ENCODE results near the gene TM4SF5.

The TM4SF5 gene

GRCh38 chr17:4806456-4806776, 34.7 kb downstream of the TM4SF5 start:
- H3K4me1 ChIP-seq (ENCODE audit: control insufficient read depth in 1 of 2, insufficient read depth in 1 of 2, low read depth in 1 of 2, low read length in 1 of 2): peaks cover 9 to 10% of the 10 kb centered on the region in 2 experiments

DNA sequence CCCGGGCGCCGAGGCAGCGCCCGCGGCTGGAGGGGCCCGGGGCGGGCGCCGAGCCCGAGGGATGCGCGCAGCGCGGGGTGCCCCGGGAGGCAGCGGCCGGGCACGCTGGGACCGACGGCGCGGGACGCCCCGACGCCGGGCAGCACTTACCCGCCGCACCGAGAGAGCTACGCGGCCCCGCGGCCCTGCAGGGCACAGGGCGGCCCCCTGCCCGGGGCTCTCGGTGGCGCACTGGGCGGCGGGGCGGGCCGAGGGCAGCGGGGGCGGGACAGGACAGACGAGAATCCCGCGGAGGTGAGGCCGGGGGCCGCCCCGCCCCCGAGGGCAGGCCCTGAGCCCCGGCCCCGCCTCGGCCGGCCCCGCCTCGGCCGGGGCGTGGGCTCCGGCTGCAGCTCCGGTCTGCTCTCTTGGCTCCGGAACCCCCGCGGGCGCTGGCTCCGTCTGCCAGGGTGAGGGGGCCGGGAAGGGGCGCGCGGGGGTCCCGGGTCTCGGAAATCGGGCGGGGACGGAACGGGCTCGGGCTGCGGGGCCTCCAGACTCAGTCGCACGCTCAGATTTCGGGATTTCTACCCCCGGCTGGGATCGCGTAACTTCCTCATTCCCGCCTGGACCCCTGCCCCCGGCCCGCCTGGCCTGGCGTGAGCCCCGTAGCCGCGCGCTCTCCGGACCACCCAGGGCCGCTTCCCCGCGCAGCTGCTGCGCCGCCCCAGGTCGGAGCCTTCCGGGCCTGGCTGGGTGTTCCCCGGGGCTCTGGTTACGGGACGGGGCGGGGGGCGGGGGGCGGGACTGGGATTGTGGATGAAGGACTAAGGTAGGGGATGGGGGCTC, 35.3 kb downstream of the TM4SF5 start, which contains the start of gene PLD2:
TSS of gene PLD2 (plus strand) at position 376 of the 828 bp plus-strand sequence. CDS start 621 bp downstream, outside the sequence.
- TF ChIP-seq, protein P1, sequence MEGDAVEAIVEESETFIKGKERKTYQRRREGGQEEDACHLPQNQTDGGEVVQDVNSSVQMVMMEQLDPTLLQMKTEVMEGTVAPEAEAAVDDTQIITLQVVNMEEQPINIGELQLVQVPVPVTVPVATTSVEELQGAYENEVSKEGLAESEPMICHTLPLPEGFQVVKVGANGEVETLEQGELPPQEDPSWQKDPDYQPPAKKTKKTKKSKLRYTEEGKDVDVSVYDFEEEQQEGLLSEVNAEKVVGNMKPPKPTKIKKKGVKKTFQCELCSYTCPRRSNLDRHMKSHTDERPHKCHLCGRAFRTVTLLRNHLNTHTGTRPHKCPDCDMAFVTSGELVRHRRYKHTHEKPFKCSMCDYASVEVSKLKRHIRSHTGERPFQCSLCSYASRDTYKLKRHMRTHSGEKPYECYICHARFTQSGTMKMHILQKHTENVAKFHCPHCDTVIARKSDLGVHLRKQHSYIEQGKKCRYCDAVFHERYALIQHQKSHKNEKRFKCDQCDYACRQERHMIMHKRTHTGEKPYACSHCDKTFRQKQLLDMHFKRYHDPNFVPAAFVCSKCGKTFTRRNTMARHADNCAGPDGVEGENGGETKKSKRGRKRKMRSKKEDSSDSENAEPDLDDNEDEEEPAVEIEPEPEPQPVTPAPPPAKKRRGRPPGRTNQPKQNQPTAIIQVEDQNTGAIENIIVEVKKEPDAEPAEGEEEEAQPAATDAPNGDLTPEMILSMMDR (IDR thresholded peaks at IDR 0.05): peak; percentile 37
- peaks cover 9 to 10% of the 10 kb centered on the region in 2 experiments for H3K4me1 ChIP-seq (ENCODE audit: control insufficient read depth in 1 of 2, insufficient read depth in 1 of 2, low read depth in 1 of 2, low read length in 1 of 2)
- H3K27me3 ChIP-seq: peaks cover 86% of the 10 kb centered on the region
- H3K4me3 ChIP-seq (ENCODE audit: low read depth in 1 of 2, low read length in 1 of 2): peak within 1 kb of the TSS; percentile 60 to 84
- H3K27ac ChIP-seq: peak within 1 kb of the TSS; percentile 31
- H3K36me3 ChIP-seq: no peaks in the 10 kb centered on the region
- H3K9me3 ChIP-seq: no peaks in the 10 kb centered on the region

More at GRCh38 chr17:4806456-4806776, 34.7 kb downstream of the TM4SF5 start:
- peak overlapping the region; percentile 60 to 84 for H3K4me3 ChIP-seq (ENCODE audit: low read depth in 1 of 2, low read length in 1 of 2)
- no peak overlapping the region for H3K27ac ChIP-seq
- no peaks in the 10 kb centered on the region for H3K9me3 ChIP-seq
- no peaks in the 10 kb centered on the region for H3K36me3 ChIP-seq
- TF ChIP-seq, protein P1 (IDR thresholded peaks at IDR 0.05): no peak
- peaks cover 85% of the 10 kb centered on the region for H3K27me3 ChIP-seq

- peaks cover 9 to 10% of the 10 kb centered on the region in 2 experiments for H3K4me1 ChIP-seq (ENCODE audit: control insufficient read depth in 1 of 2, insufficient read depth in 1 of 2, low read depth in 1 of 2, low read length in 1 of 2)
- peaks cover 86% of the 10 kb centered on the region for H3K27me3 ChIP-seq
- H3K4me3 ChIP-seq (ENCODE audit: low read depth in 1 of 2, low read length in 1 of 2): peak overlapping the region; percentile 60 to 84
- H3K36me3 ChIP-seq: no peaks in the 10 kb centered on the region
- TF ChIP-seq, protein P1 (IDR thresholded peaks at IDR 0.05): no peak
- H3K9me3 ChIP-seq: no peaks in the 10 kb centered on the region
- no peak overlapping the region for H3K27ac ChIP-seq
Measured at GRCh38 chr17:4807605-4808377, 36.1 kb downstream of the TM4SF5 start.

DNA sequence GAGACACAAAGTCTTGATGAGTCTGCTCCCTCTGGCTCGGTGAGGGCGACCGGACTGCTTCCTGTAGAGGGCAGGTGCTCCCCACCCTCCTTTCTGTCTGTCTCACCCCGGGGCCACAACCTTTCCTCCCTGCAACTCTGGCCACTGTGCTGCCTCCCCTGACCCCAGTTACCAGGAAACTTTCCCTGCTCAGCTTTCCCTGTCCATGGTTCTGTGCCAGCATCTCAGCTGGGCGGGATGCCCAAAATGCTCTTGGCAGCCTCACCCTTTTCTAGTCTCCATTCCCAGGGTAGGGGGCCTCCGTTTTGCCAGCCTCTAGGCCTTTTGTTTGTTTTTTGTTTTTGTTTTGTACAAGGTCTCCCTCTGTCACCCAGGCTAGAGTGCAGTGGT, 36.7 kb downstream of the TM4SF5 start:
- Histone ChIP-seq H3K27ac (no peak overlapping the region), H3K36me3 (no peaks in the 10 kb centered on the region), H3K27me3 (peaks cover 87% of the 10 kb centered on the region), H3K9me3 (no peaks in the 10 kb centered on the region), H3K4me3 (ENCODE audit: low read depth in 1 of 2, low read length in 1 of 2) (no peak overlapping the region), H3K4me1 (ENCODE audit: control insufficient read depth in 1 of 2, insufficient read depth in 1 of 2, low read depth in 1 of 2, low read length in 1 of 2) (peaks cover 9 to 10% of the 10 kb centered on the region in 2 experiments)
- TF ChIP-seq, protein P1 (IDR thresholded peaks at IDR 0.05): no peak

DNA sequence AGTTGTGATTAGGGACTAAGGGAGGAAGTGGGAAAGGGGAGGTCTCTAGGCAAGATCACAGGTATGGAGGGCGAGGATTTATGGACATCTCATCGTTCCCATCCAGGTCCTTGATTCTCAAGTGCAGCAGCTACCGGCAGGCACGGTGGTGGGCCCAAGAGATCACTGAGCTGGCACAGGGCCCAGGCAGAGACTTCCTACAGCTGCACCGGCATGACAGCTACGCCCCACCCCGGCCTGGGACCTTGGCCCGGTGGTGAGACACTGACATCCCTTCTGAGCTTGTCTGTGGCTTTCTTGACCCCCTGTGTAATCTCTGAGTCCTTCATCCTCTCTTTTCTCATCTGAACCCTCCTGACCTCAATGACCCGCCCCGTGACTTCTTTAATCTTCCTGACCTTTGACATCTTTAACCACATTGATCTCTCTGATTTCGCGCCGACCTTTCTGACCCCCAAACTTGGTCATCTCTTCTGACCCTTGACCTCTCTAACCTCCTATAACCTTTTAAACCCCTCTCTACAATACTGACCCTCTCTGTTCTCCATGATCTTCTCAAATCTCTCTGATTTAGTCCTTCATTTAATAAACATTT, 39.1 kb downstream of the TM4SF5 start:
- H3K36me3 ChIP-seq: no peaks in the 10 kb centered on the region
- H3K27ac ChIP-seq: no peak overlapping the region
- H3K4me3 ChIP-seq (ENCODE audit: low read depth in 1 of 2, low read length in 1 of 2): no peak overlapping the region
- H3K4me1 ChIP-seq (ENCODE audit: control insufficient read depth in 1 of 2, insufficient read depth in 1 of 2, low read depth in 1 of 2, low read length in 1 of 2): peaks cover 9 to 10% of the 10 kb centered on the region in 2 experiments
- peaks cover 77% of the 10 kb centered on the region for H3K27me3 ChIP-seq
- no peaks in the 10 kb centered on the region for H3K9me3 ChIP-seq
- TF ChIP-seq, protein P1 (IDR thresholded peaks at IDR 0.05): no peak

Measured in neutrophil (primary cell).